ENCODE measurements around the gene SARNP.
A peak's percentile ranks its signal among the peaks of the same experiment; 100 is the strongest.

SARNP gene

GRCh38 chr12:55729819-55730818 is 87.4 kb downstream of the SARNP start:
- H3K4me3 Mint-ChIP-seq = peak overlapping the region; percentile 85
- no peak for DNase-seq (ENCODE audit: low spot score in 2 of 2)

DNA sequence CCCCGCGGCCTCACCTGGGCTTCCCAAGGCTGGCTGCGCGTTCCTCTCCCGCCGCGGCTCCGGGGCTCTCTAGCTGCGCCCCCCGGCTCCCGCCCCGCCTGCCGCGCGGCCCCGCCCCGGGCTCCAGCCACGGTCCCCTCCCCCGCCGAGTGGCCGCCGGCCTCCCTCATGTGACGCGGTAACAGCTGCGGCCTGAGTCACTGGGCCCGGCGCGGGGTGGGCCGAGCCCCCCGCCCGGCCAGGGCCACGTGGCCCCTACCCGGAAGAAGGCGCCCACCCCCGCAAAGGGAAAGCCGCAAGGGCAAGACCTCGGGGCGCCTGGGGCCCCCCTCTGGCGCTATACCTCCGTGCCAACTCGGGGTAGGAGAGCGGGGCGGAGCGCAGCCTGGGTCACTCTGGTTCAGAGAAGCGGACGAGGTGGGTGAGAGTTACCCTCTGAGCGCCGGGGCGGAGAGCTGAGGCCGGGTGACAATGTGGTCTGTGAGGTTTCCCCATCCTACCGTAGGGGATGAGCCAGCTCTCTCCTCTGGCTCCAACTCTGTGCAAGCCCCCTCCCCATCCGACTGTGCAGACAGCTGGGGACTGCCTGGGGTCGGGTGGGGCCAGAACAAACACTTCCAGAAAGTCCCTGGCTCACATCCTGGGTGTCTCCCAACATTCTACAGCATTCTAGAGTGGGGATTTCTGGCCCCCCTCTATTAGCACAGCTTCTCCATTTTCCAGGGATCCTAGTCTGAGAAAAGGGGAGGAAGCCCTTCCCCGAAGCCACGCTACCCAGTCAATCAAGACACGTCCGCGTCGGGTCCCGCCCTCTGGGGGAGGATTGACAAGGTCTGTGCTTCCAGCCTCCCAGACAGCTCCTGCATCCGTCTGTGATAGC is 88.3 kb downstream of the SARNP start, which contains the start of gene CD63:
TSS of gene CD63 (minus strand) at position 71 of the 880 bp plus-strand sequence. CDS start 668 bp downstream, outside the sequence.
- Mint-ChIP-seq H3K36me3 (ENCODE audit: insufficient read depth) (peaks cover 16% of the 10 kb centered on the region), H3K4me3 (peak within 1 kb of the TSS; percentile 85), H3K9me3 (no peaks in the 10 kb centered on the region), H3K27ac (ENCODE audit: low read depth) (peak within 1 kb of the TSS; percentile 81), H3K4me1 (peaks cover 54% of the 10 kb centered on the region), H3K27me3 (no peaks in the 10 kb centered on the region)
- DNase-seq (ENCODE audit: low spot score in 2 of 2) (peak in 1 of 2 donors; percentile 23), ATAC-seq (replicated peaks; ENCODE audit: extremely low read depth, poor library complexity, severe bottlenecking) (peak; percentile 52)

More at GRCh38 chr12:55729819-55730818, 87.4 kb downstream of the SARNP start:
- no peaks in the 10 kb centered on the region for H3K9me3 Mint-ChIP-seq
- H3K36me3 Mint-ChIP-seq (ENCODE audit: insufficient read depth) = peaks cover 16% of the 10 kb centered on the region
- no peaks in the 10 kb centered on the region for H3K27me3 Mint-ChIP-seq
- peak; percentile 66 for ATAC-seq (replicated peaks; ENCODE audit: extremely low read depth, poor library complexity, severe bottlenecking)
- peak overlapping the region; percentile 81 for H3K27ac Mint-ChIP-seq (ENCODE audit: low read depth)
- peaks cover 47% of the 10 kb centered on the region for H3K4me1 Mint-ChIP-seq

DNA sequence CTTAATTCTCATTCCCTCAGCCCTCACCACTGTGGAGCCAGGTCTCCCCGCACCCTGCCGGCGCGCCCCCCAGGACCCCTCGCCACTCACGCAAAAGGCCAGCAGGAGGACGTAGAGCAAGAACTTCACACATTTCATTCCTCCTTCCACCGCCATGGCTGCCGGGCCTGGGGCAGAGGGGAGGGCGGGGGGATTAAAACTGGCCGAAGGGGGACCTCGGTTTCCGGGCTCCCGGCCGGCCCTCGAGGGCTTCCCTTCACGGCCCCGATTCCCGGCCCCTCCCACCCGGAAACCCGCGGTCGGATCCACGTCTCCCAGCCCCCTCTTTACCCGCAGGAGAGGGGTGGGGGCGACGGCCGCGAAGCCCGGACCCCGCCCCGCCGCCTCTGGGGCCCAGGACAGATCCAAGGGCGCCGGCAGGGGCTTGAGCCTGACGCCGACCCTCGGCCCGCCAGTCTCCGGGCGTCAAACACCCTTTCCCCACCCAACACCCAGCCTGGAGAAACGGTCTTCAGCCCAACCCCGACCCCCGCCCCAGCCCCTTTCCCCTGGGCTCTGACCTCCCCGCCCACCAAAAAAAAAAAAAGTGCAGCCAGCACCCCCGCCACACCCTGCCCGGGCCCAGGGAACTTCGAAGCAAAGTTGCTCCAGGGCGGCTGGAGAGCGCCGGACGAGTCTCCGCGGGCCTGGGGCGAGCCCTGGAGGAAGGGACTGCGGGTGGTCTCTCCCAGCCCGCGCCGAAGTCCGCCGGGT is 89.2 kb downstream of the SARNP start:
- peaks cover 16% of the 10 kb centered on the region for H3K36me3 Mint-ChIP-seq (ENCODE audit: insufficient read depth)
- peaks cover 54% of the 10 kb centered on the region for H3K4me1 Mint-ChIP-seq
- no peaks in the 10 kb centered on the region for H3K27me3 Mint-ChIP-seq
- DNase-seq (ENCODE audit: low spot score in 2 of 2) (no peak), ATAC-seq (replicated peaks; ENCODE audit: extremely low read depth, poor library complexity, severe bottlenecking) (no peak)
- peak overlapping the region; percentile 85 for H3K4me3 Mint-ChIP-seq
- H3K27ac Mint-ChIP-seq (ENCODE audit: low read depth) = peak overlapping the region; percentile 81
- no peaks in the 10 kb centered on the region for H3K9me3 Mint-ChIP-seq

DNA sequence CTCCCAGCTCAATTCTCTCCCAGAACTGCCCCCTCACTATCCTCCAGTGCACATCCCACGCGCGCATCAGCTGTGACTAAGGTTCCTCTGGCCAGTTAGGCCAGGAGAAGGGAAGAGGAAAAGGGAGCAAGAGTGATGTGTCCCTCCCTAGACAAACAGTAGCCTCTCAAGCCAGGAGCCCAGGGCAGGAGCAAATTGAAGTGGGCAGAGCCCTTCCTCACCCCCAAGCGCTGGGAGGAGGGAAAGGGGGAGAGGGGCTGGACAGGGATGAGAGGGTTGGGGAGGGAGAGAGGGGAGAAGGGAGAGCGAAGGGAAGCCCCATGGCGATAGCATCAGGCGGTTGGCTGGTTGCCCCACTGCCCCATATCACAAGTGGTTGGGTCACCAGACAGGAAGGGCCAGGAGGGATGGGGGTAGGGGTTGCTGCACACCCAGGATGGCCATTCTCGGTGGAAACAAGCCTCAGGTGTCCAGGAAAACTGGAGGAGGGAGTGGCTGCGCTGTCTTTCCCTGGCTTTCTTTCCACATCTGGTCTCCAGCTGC is 89.8 kb downstream of the SARNP start:
- Mint-ChIP-seq H3K27ac (ENCODE audit: low read depth) (peak overlapping the region; percentile 71), H3K36me3 (ENCODE audit: insufficient read depth) (peaks cover 16% of the 10 kb centered on the region), H3K9me3 (no peaks in the 10 kb centered on the region), H3K4me3 (peak overlapping the region; percentile 85), H3K4me1 (peaks cover 54% of the 10 kb centered on the region), H3K27me3 (no peaks in the 10 kb centered on the region)
- no peak for ATAC-seq (replicated peaks; ENCODE audit: extremely low read depth, poor library complexity, severe bottlenecking)
- no peak for DNase-seq (ENCODE audit: low spot score in 2 of 2)

DNA sequence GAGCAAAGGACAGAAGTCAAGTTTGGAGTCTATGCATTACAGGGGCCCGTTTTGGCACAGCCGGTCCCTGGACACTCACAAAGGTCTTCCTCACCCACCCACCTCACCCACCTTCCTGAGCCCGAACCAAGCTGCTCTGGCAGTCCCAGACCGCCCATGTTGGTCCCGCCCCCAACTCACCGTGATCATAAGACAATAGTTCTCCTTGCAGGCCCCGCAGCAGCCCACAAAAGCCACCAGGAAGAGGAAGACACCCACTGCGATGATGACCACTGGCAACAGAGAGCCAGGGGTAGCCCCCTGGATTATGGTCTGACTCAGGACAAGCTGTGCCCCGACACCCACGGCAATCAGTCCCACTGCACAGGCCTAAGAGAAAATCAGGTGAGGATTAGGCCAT is 90.6 kb downstream of the SARNP start:
- no peaks in the 10 kb centered on the region for H3K9me3 Mint-ChIP-seq
- ATAC-seq (replicated peaks; ENCODE audit: extremely low read depth, poor library complexity, severe bottlenecking) (no peak), DNase-seq (ENCODE audit: low spot score in 2 of 2) (no peak)
- peak overlapping the region; percentile 85 for H3K4me3 Mint-ChIP-seq
- peaks cover 16% of the 10 kb centered on the region for H3K36me3 Mint-ChIP-seq (ENCODE audit: insufficient read depth)
- peak overlapping the region; percentile 71 for H3K27ac Mint-ChIP-seq (ENCODE audit: low read depth)
- no peaks in the 10 kb centered on the region for H3K27me3 Mint-ChIP-seq
- H3K4me1 Mint-ChIP-seq = peaks cover 54% of the 10 kb centered on the region

DNA sequence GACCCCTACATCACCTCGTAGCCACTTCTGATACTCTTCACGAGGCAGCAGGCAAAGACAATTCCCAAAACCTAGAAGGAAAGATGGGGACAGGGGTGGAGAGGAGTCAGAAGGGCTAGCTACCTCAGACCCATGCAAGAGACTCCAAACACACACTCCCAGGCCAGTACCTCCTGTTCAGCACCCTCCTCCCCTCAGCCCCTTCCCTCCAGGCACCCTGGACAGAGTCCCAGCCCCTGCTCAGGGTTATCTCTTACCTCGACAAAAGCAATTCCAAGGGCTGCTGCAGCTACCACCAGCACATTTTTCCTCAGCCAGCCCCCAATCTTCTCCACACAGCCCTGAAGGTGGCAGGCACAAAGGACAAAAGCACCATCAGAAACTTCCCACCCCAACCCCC is 92.0 kb downstream of the SARNP start:
- Mint-ChIP-seq H3K36me3 (ENCODE audit: insufficient read depth) (peaks cover 16% of the 10 kb centered on the region), H3K27me3 (no peaks in the 10 kb centered on the region), H3K9me3 (no peaks in the 10 kb centered on the region), H3K4me1 (peaks cover 49% of the 10 kb centered on the region), H3K4me3 (no peak overlapping the region), H3K27ac (ENCODE audit: low read depth) (peak overlapping the region; percentile 55)
- ATAC-seq (replicated peaks; ENCODE audit: extremely low read depth, poor library complexity, severe bottlenecking) (no peak), DNase-seq (ENCODE audit: low spot score in 2 of 2) (no peak)

DNA sequence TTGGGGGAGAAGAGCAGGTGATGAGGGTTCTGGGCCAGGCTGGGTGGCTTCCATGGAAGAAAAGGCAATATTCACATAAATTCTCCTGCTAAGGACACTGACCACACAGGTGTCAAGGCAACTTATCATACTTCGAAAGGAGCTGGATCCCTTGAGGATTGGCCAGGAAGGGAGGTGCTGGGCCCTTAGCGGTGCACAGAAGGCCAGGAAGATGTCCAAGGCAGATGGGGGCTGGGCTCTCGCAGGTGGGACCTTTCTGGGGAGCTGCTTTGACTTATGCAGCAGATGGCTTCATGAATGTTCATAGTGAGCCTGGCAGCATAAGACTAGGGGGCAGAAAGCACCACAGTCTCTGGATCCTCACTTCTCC is 92.6 kb downstream of the SARNP start:
- H3K27me3 Mint-ChIP-seq = no peaks in the 10 kb centered on the region
- DNase-seq (ENCODE audit: low spot score in 2 of 2) (no peak), ATAC-seq (replicated peaks; ENCODE audit: extremely low read depth, poor library complexity, severe bottlenecking) (no peak)
- H3K36me3 Mint-ChIP-seq (ENCODE audit: insufficient read depth) = peaks cover 14% of the 10 kb centered on the region
- H3K4me3 Mint-ChIP-seq = no peak overlapping the region
- H3K27ac Mint-ChIP-seq (ENCODE audit: low read depth) = peak overlapping the region; percentile 66
- peaks cover 43% of the 10 kb centered on the region for H3K4me1 Mint-ChIP-seq
- no peaks in the 10 kb centered on the region for H3K9me3 Mint-ChIP-seq

DNA sequence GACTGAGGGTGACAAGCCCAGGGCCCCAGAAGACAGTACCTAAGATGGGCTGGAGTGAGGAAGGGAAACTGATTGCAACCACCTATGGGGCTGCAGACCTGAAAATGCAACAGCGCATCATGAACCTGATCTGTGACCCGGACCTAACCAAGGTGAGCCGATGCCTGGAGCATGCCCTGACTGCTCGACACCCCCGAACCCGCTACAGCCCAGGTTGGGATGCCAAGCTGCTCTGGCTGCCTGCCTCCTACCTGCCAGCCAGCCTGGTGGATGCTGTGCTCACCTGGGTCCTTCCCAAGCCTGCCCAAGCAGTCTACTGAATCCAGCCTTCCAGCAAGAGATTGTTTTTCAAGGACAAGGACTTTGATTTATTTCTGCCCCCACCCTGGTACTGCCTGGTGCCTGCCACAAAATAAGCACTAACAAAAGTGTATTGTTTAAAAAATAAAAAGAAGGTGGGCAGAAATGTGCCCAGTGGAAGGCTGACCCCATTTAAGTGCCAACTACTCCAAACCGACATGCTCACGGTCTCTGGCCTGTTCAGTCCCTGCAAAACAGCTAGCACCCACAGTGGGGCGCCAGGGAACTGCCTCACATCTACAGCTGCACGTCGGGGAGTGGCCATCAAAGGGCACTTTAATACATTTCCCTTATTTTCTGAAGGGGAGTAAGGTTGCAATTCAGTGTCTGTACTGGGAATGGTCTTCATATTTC is 93.1 kb downstream of the SARNP start:
- no peaks in the 10 kb centered on the region for H3K9me3 Mint-ChIP-seq
- DNase-seq (ENCODE audit: low spot score in 2 of 2) (peak; percentile 48 to 53), ATAC-seq (replicated peaks; ENCODE audit: extremely low read depth, poor library complexity, severe bottlenecking) (peak; percentile 50)
- peaks cover 37% of the 10 kb centered on the region for H3K4me1 Mint-ChIP-seq
- no peak overlapping the region for H3K4me3 Mint-ChIP-seq
- H3K27ac Mint-ChIP-seq (ENCODE audit: low read depth) = peak overlapping the region; percentile 66
- peaks cover 11% of the 10 kb centered on the region for H3K36me3 Mint-ChIP-seq (ENCODE audit: insufficient read depth)
- H3K27me3 Mint-ChIP-seq = no peaks in the 10 kb centered on the region

DNA sequence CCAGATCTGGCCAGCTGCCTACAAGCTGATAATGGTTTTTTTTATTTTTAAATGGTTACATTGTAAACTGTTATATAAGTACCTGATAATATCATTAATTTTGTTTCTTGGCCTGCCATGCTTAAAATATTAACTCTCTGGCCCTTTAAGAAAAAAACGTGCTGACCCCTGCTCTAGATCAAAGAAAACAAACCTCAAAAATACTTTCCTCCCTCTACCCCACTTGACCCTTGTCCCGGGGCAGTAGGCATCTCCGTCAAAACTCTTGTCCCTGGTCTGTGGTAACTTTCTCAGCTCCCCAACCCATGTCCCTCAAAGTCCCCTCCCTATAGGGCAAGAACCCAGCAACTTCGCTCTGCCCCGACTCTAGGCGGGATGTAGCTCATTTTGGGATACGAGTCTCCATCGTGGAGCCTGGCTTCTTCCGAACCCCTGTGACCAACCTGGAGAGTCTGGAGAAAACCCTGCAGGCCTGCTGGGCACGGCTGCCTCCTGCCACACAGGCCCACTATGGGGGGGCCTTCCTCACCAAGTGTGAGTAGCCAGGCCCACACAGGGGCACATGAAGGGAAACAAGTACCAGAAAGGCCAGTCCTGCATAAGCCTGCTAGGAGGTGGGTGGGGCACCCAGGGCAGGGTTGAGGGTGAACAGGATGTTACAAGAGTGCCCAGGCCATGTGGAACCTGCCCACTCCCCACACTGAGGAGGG is 93.9 kb downstream of the SARNP start:
- DNase-seq (ENCODE audit: low spot score in 2 of 2) (no peak), ATAC-seq (replicated peaks; ENCODE audit: extremely low read depth, poor library complexity, severe bottlenecking) (no peak)
- no peak overlapping the region for H3K27ac Mint-ChIP-seq (ENCODE audit: low read depth)
- no peak overlapping the region for H3K4me3 Mint-ChIP-seq
- peaks cover 11% of the 10 kb centered on the region for H3K36me3 Mint-ChIP-seq (ENCODE audit: insufficient read depth)
- peaks cover 36% of the 10 kb centered on the region for H3K4me1 Mint-ChIP-seq
- no peaks in the 10 kb centered on the region for H3K27me3 Mint-ChIP-seq
- no peaks in the 10 kb centered on the region for H3K9me3 Mint-ChIP-seq

DNA sequence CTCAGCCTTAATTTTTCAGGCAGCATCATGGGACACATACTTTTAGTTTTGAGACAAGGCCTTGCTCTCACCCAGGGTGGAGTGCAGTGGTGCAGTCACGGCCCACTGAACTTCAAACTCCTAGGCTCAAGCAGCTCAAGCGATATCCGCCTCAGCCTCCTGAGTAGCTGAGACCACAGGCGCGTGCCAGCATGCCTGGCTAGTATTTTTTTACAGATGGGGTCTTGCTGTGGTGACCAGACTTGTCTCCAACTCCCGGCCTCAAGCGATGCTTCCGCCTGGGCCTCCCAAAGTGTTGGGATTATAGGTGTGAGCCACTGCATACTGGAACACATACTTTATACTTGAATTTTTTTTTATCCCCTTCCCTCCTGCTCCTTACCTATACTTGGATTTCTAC is 94.6 kb downstream of the SARNP start:
- ATAC-seq (replicated peaks; ENCODE audit: extremely low read depth, poor library complexity, severe bottlenecking) (no peak), DNase-seq (ENCODE audit: low spot score in 2 of 2) (no peak)
- no peaks in the 10 kb centered on the region for H3K9me3 Mint-ChIP-seq
- peaks cover 11% of the 10 kb centered on the region for H3K36me3 Mint-ChIP-seq (ENCODE audit: insufficient read depth)
- H3K27me3 Mint-ChIP-seq = no peaks in the 10 kb centered on the region
- H3K4me3 Mint-ChIP-seq = no peak overlapping the region
- H3K27ac Mint-ChIP-seq (ENCODE audit: low read depth) = no peak overlapping the region
- H3K4me1 Mint-ChIP-seq = peaks cover 42% of the 10 kb centered on the region
